Epithelial cell of proximal tubule (primary cell): ENCODE measurements around the gene DISC1. TPM values are rescaled to one million over a fixed set of nuclear protein-coding genes. Genes with fewer than 3 reads are reported as not detected.

Source experiments
- DNase-seq: peaks from one replicate; pipeline ENCODE4 v3.0.0-alpha.2; 2011; ENCODE audit warnings: low read depth
- H3K4me3 ChIP-seq: 2 replicates; pipeline ENCODE4 v1.5.1; 2011; ENCODE audit warnings: low read depth, mild to moderate bottlenecking, low read length
- total RNA-seq: library from RNA; depleted of rRNA; stranded (reverse); fragments of >200 nt; gene quantifications from 2 replicates; pipeline ENCODE4 v1.2.3, GENCODE V29; 2015
- TF ChIP-seq, protein P1 (sequence below): conservative IDR thresholded peaks from 2 replicates; pipeline ENCODE4 v1.5.1; 2012; ENCODE audit warnings: low read depth, mild to moderate bottlenecking, low read length

The DISC1 gene
- total RNA-seq, 1 donor from 2014 or later: 3.1 TPM

DNA sequence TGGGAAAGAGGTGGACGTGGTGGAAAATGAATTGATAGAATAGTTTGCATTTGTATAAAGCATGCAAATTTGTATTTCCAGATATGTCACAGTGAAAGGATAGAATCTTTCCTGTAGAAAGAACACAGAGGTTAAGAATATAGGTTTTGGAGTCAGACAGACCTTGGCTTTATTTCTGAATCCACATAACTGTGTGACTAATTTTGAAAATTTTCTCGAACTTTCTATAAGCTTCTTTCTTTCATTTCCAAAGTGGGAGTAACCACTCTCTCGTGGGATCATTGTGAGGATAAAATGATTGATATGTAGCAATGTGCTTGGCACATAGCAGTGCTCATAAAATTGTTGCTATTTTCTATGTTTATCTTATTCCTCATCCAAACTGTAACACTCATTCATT is 108.8 kb downstream of the DISC1 start:
- TF ChIP-seq, protein P1, sequence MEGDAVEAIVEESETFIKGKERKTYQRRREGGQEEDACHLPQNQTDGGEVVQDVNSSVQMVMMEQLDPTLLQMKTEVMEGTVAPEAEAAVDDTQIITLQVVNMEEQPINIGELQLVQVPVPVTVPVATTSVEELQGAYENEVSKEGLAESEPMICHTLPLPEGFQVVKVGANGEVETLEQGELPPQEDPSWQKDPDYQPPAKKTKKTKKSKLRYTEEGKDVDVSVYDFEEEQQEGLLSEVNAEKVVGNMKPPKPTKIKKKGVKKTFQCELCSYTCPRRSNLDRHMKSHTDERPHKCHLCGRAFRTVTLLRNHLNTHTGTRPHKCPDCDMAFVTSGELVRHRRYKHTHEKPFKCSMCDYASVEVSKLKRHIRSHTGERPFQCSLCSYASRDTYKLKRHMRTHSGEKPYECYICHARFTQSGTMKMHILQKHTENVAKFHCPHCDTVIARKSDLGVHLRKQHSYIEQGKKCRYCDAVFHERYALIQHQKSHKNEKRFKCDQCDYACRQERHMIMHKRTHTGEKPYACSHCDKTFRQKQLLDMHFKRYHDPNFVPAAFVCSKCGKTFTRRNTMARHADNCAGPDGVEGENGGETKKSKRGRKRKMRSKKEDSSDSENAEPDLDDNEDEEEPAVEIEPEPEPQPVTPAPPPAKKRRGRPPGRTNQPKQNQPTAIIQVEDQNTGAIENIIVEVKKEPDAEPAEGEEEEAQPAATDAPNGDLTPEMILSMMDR: no peak
- no peak overlapping the region for H3K4me3 ChIP-seq
- DNase-seq: no peak

DNA sequence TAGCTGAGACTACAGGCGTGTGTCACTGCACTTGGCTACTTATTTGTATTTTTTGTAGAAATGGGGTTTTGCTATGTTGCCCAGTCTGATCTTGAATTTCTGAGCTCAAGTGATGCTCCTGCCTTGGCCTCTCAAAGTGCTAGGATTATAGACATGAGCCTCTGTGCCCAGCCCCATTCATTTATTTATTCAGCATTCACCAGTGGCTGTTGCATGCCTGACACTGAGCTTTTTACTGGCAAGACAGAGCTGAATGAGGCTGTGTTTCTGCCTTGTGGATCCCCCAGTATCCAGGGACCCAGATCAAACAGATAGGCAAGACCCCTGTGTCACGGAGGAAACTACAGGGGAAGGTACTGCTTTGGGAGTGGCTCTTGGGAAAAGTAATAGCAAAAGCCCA is 109.4 kb downstream of the DISC1 start:
- TF ChIP-seq, protein P1: no peak
- no peak overlapping the region for H3K4me3 ChIP-seq
- no peak for DNase-seq

DNA sequence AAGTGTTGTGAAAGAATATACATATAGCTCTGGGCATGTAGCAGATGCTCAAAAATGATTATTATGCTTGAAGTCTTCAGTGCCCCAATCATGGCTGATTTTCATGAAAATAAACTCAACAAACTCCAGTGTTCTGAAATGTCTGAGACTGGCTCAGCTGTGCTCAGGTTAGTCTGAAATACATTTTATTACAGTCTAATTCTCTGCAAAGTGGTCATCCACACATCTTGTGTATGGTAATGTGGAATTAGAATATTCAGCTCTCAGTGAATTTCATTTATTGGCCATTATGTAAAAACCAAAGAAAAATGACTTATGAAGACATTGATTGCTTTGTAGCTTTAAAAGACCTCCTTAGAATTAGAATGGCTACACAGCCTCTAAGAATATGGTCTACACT is 109.9 kb downstream of the DISC1 start:
- H3K4me3 ChIP-seq: no peak overlapping the region
- DNase-seq: no peak
- TF ChIP-seq, protein P1: no peak

DNA sequence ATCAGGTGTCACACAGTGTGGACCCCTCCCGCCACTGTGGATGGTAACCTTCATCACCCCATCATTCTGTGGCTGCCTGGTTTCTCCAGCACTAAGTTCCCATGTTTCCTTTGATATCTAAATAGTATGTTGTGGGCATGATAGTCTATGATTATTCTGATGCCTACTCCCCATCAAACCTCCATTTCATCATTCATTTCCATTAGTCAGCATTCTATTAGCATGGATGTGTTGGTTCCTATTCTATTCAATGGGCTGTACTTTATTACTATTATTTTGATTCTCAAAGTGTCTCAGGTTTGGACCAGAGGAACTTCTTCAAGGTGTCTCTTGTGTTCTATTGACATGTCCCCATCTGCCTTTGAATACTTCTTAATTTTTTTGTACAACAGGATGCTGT is 112.0 kb downstream of the DISC1 start:
- DNase-seq: no peak
- TF ChIP-seq, protein P1: no peak
- no peak overlapping the region for H3K4me3 ChIP-seq

DNA sequence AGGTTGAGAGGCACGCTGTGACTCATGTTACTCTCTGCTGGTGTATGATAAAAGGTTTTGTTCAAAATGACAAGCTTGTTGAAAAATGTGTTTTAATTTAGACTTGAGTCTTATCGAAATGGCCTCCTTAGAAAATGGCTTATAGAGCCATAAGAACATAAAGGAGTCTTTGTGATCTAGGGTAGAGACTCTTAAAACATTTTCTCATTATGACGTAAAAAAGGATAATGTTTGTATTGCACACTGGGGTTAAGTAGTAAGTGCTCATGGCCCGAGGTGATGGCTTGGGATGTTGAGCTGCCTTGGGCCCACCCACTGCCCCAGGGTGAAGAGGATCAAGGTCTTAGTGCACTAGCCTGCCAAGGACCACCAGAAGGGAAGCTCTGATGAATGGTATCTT is 117.4 kb downstream of the DISC1 start:
- TF ChIP-seq, protein P1: no peak
- no peak overlapping the region for H3K4me3 ChIP-seq
- no peak for DNase-seq

DNA sequence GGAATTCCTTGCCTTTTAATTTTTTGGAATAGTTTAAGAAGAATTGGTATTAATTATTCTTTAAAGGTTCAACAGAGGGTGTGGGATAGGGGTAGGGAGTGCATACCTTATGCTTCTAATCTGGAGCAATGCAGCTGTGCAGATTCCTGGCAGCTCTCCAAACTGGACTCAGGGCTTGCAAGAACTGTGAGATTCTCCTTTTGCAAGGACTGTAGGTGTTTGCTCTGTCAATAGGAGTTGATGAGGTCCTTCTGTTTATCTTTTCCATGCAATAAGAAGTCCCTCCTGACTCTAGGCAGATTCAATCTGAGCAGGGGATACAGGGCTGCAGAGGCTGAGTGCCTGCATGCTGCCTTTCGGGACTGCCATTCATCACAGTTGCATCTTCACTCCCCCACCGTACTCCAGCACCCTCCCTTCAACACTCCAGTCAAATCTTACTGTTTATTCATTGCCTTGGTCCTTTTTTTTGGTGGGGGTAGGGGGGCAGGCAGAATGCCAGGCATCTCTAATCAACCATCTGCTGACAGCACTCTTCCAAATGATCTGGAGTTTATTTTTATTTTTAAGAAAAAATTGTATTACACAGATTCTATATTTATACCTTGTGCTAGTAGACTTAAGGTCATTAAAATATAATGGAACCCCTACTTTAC is 122.3 kb downstream of the DISC1 start:
- TF ChIP-seq, protein P1: no peak

DNA sequence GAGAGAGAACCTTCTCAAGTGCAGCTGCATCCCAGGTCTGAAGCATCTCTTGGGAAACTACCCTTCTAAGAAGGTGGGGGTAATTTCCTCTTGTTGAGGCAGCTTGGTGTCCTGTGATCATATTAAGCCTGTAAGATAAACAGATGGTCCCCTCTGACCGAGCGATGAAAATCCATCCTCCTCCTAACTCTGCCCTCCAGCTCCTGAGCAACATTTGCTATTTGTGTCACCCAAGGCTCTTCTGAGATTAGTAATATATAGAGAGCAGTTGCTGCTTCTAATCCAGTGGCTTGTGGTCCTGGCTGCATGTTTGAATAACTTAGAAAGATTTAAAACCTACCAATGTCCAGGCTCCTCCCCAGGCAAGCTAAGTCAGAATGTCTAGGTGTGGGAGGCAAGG is 123.7 kb downstream of the DISC1 start:
- DNase-seq: no peak
- no peak overlapping the region for H3K4me3 ChIP-seq
- TF ChIP-seq, protein P1: no peak

More for the DNA sequence above, 122.3 kb downstream of the DISC1 start:
- H3K4me3 ChIP-seq: no peak overlapping the region
- no peak for DNase-seq
